ENCODE measurements around the gene MBNL2. TPM values are rescaled to one million over a fixed set of nuclear protein-coding genes. Genes with fewer than 3 reads are reported as not detected.

The MBNL2 gene
- total RNA-seq, 1 donor from 2014 or later = 16.9 TPM

DNA sequence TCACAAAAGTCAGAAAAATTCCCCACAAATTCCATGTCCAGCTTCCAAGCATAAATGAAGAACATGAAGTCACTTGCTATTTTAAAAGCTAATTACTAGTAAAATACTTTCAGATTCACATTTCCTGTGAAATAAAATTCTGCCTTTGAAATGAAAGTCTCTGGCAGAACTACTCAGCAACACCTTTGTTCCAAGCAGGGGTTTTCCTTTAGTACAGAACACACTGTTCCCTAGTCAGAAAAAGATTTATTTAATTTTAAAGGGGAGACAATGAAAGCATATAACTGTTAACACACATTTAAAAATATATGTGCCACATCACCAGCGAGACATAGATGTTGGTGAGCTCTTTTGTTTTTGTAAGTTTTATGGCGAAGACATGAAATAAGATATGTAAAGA lies 185.4 kb downstream of the MBNL2 start:
- H3K4me1 Mint-ChIP-seq = no peaks in the 10 kb centered on the region
- H3K9me3 Mint-ChIP-seq = peaks cover 6% of the 10 kb centered on the region
- DNase-seq (ENCODE audit: low read depth, low spot score) = no peak
- no peaks in the 10 kb centered on the region for H3K36me3 Mint-ChIP-seq (ENCODE audit: low read depth)
- TF ChIP-seq, protein P1, sequence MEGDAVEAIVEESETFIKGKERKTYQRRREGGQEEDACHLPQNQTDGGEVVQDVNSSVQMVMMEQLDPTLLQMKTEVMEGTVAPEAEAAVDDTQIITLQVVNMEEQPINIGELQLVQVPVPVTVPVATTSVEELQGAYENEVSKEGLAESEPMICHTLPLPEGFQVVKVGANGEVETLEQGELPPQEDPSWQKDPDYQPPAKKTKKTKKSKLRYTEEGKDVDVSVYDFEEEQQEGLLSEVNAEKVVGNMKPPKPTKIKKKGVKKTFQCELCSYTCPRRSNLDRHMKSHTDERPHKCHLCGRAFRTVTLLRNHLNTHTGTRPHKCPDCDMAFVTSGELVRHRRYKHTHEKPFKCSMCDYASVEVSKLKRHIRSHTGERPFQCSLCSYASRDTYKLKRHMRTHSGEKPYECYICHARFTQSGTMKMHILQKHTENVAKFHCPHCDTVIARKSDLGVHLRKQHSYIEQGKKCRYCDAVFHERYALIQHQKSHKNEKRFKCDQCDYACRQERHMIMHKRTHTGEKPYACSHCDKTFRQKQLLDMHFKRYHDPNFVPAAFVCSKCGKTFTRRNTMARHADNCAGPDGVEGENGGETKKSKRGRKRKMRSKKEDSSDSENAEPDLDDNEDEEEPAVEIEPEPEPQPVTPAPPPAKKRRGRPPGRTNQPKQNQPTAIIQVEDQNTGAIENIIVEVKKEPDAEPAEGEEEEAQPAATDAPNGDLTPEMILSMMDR (conservative IDR thresholded peaks at IDR 0.05) = no peak
- H3K27me3 Mint-ChIP-seq (ENCODE audit: low read depth) = no peaks in the 10 kb centered on the region
- H3K27ac Mint-ChIP-seq (ENCODE audit: unreplicated experiment) = no peak overlapping the region
- no peak overlapping the region for H3K4me3 Mint-ChIP-seq

DNA sequence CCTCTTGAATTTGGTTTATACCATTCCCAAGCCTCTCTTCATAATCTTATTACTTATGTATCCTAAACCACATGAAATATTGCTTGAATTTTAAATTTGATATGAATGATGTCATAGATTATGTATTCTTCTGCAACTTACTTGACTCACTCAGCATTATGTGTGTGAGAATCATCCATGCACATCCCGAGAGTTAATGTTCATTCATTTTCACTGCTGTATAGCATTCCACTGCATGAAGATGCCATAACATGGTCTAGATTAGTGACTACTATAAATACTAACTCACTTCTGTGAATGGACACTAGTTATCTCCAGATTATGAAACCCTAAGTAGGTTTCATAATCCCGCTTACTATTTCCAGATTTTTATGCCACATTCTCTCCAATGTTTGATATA lies 186.8 kb downstream of the MBNL2 start:
- TF ChIP-seq, protein P1 (conservative IDR thresholded peaks at IDR 0.05) = no peak
- no peak overlapping the region for H3K4me3 Mint-ChIP-seq

DNA sequence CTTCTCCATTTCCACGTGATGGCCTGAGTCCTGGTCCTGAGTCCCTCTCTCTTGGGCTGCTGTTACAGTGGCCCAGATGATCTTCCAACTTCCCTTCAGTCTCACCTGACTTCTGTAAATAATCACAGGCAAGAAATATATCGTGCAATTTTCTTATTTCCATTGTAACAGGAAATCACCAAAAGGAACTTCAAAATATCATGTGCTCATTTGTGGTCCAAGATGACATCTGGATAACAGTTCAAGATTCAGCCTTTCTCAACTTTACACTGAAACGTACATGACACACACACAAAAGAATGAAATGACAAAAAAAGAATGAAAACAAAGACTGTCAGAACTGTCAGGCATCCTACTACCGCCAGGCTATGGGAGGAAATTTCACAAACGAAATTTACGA lies 189.9 kb downstream of the MBNL2 start:
- H3K9me3 Mint-ChIP-seq = peaks cover 4% of the 10 kb centered on the region
- H3K27me3 Mint-ChIP-seq (ENCODE audit: low read depth) = no peaks in the 10 kb centered on the region
- DNase-seq (ENCODE audit: low read depth, low spot score) = no peak
- H3K27ac Mint-ChIP-seq (ENCODE audit: unreplicated experiment) = no peak overlapping the region
- TF ChIP-seq, protein P1 (conservative IDR thresholded peaks at IDR 0.05) = no peak
- H3K36me3 Mint-ChIP-seq (ENCODE audit: low read depth) = no peaks in the 10 kb centered on the region
- H3K4me3 Mint-ChIP-seq = no peak overlapping the region
- H3K4me1 Mint-ChIP-seq = peaks cover 9% of the 10 kb centered on the region

More for the DNA sequence above, 186.8 kb downstream of the MBNL2 start:
- Mint-ChIP-seq H3K4me1 (peaks cover 1% of the 10 kb centered on the region), H3K27ac (ENCODE audit: unreplicated experiment) (no peak overlapping the region), H3K27me3 (ENCODE audit: low read depth) (no peaks in the 10 kb centered on the region), H3K9me3 (peaks cover 6% of the 10 kb centered on the region), H3K36me3 (ENCODE audit: low read depth) (no peaks in the 10 kb centered on the region)
- no peak for DNase-seq (ENCODE audit: low read depth, low spot score)

DNA sequence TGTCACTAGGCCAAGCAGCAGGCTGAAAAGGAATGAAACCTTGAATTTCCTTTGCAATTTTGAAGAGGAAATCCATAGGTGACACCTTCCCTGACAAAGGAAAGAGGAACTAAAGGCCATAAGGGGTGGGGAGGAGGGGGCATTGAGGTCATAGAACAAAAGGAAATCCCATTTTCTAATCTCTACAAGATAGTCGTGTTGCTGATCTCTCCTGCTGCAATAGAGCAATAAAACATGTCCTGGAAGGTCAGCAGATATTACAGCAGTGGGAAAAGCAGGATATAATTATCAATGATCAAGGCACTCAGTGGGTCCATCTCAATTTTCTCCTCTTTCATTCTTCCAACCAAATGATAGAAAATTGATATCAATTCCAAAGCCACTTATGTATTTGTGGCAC lies 191.6 kb downstream of the MBNL2 start:
- no peaks in the 10 kb centered on the region for H3K27me3 Mint-ChIP-seq (ENCODE audit: low read depth)
- H3K4me1 Mint-ChIP-seq = peaks cover 9% of the 10 kb centered on the region
- H3K27ac Mint-ChIP-seq (ENCODE audit: unreplicated experiment) = no peak overlapping the region

DNA sequence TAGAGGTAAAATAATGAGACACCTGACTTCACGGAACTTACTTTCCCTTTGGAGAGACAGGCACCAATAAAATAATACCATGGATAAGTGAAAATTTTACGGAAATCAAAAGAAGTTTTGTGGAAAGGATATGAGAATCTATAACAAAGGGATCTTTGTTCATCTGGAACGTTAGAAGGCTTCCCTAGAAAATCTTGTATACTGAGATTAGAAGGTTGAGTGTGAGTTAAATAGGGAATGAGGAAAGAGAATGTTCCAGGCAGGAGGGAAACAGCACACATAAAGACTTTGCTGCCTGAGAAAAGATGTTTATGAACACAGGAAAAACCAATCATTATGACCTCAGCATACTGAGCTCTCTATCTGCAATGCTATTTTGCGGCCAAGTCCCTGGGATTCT lies 192.3 kb downstream of the MBNL2 start:
- TF ChIP-seq, protein P1 (conservative IDR thresholded peaks at IDR 0.05) = no peak
- peaks cover 9% of the 10 kb centered on the region for H3K4me1 Mint-ChIP-seq
- DNase-seq (ENCODE audit: low read depth, low spot score) = no peak
- H3K9me3 Mint-ChIP-seq = no peaks in the 10 kb centered on the region
- peak overlapping the region; percentile 58 for H3K27ac Mint-ChIP-seq (ENCODE audit: unreplicated experiment)
- no peaks in the 10 kb centered on the region for H3K27me3 Mint-ChIP-seq (ENCODE audit: low read depth)
- H3K4me3 Mint-ChIP-seq = no peak overlapping the region
- H3K36me3 Mint-ChIP-seq (ENCODE audit: low read depth) = no peaks in the 10 kb centered on the region

More for the DNA sequence above, 191.6 kb downstream of the MBNL2 start:
- Mint-ChIP-seq H3K9me3 (peaks cover 3% of the 10 kb centered on the region), H3K4me3 (no peak overlapping the region), H3K36me3 (ENCODE audit: low read depth) (no peaks in the 10 kb centered on the region)
- TF ChIP-seq, protein P1 (conservative IDR thresholded peaks at IDR 0.05) = no peak
- DNase-seq (ENCODE audit: low read depth, low spot score) = no peak

DNA sequence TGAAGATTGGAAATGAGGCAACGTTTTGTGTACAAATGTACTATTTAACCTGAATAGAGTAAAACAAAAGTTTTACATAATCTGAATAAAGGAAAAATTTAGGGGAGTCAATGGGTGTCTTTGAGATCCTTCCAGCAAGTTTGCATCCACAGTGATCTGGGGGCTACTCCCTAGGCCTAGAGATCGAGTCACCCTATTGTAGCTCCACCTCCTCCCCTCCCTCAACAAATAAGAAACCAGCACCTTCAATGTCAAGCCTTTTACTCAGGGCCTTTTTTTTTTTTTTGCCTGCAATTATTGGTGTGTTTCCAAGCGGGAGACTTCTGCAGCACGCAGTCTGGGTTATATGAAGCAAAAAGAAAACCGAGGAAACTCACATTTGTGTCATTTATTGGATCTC lies 195.6 kb downstream of the MBNL2 start:
- Mint-ChIP-seq H3K4me1 (peaks cover 9% of the 10 kb centered on the region), H3K4me3 (no peak overlapping the region), H3K27me3 (ENCODE audit: low read depth) (no peaks in the 10 kb centered on the region), H3K9me3 (no peaks in the 10 kb centered on the region), H3K36me3 (ENCODE audit: low read depth) (no peaks in the 10 kb centered on the region), H3K27ac (ENCODE audit: unreplicated experiment) (no peak overlapping the region)
- TF ChIP-seq, protein P1 (conservative IDR thresholded peaks at IDR 0.05) = no peak
- DNase-seq (ENCODE audit: low read depth, low spot score) = no peak

All from neural crest cell (in vitro differentiated cells).